GM21529 (cell line): Measurements from ENCODE around the gene HILPDA.
A peak's percentile ranks its signal among the peaks of the same experiment; 100 is the strongest.
"Not testable (repeated sequence)": the region's sequence is repeated elsewhere in the genome, so short reads cannot be mapped to it uniquely, and the experiment has no call there.

Experiments
- ATAC-seq: cut with Tn5 transposase; IDR thresholded peaks from one replicate; pipeline ENCODE4 v1.9.1; 2021; ENCODE audit not compliant: unreplicated experiment

HILPDA gene

DNA sequence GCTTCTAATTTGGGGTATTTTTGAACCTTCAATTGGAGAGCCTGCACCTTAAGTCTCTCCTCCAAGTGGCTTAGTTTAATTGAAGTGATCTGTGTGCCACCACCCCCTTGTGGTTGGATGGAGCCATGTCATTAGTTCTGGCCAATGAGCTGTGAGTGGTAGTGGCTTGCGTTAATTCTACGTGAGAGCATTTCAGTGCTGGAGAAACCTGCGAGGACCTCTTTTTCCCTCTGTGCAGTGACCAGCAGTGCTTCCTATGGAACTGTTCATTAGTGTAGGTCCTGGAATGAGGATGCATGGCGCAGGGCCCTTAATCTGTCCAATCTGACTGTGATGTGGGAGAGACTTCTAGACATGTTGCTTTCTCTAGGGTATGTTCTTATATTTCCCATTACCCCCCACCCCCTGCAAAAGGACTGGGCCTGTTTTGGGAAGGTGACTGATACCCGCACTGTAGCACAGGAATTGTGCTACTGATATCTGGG lies 3.8 kb downstream of the HILPDA start:
- peak; percentile 37 for ATAC-seq

DNA sequence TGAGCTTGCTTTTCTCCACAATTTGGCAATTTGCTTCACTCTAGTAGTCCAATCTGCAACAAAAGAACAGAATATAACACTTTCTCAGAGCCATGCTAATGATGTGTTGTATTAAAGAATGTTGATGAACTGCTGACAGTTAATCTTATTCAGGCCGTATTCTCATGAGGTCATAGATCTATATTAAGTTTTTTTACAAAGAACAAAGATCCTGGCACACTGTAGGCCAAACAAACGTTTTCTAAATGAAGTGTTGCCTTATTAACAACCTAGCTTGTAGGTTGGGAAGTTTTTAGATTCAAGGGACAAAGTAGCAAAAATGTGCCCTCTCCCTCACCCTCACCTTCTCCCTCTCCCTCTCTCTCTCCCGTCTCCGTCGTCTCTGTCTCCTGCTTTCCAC lies 6.8 kb downstream of the HILPDA start:
- no peak for ATAC-seq

DNA sequence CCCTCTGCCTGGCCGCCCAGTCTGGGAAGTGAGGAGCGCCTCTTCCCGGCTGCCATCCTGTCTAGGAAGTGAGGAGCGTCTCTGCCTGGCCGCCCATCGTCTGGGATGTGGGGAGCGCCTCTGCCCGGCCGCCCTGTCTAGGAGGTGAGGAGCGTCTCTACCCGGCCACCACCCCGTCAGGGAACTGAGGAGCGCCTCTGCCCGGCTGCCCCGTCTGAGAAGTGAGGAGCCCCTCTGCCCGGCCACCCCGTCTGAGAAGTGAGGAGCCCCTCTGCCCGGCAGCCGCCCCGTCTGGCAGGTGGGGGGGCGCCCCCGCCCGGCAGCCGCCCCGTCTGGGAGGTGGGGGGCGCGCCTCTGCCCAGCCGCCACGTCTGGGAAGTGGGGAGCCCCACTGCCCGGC lies 7.7 kb downstream of the HILPDA start:
- not testable (repeated sequence) for ATAC-seq

DNA sequence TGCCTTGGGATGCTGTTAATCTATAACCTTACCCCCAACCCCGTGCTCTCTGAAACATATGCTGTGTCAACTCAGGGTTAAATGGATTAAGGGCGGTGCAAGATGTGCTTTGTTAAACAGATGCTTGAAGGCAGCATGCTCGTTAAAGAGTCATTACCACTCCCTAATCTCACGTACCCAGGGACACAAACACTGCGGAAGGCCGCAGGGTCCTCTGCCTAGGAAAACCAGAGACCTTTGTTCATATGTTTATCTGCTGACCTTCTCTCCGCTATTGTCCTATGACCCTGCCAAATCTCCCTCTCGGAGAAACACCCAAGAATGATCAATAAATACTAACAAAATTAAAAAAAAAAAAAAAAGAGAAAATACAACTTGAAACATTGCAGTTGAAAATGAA lies 8.3 kb downstream of the HILPDA start:
- ATAC-seq, result not testable (repeated sequence)

DNA sequence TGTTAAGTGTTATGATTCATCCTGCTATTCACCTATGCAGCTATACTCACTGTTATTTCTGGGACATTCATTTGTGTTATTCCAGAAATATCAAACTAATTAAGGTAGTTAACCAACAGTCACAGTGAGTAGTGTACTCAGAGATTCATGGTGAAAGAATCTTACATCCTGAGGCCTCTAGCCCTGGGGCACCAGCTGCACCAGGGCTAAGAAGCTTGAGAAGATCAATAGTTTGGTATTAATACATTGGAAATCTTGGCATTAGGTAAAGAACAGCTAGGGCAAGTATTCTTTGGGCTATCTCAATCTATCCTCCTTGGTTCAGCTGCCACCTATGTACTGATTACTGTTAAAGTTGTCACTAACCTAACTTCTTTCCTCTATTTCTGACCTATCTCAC lies 11.2 kb downstream of the HILPDA start:
- ATAC-seq, result not testable (repeated sequence)

DNA sequence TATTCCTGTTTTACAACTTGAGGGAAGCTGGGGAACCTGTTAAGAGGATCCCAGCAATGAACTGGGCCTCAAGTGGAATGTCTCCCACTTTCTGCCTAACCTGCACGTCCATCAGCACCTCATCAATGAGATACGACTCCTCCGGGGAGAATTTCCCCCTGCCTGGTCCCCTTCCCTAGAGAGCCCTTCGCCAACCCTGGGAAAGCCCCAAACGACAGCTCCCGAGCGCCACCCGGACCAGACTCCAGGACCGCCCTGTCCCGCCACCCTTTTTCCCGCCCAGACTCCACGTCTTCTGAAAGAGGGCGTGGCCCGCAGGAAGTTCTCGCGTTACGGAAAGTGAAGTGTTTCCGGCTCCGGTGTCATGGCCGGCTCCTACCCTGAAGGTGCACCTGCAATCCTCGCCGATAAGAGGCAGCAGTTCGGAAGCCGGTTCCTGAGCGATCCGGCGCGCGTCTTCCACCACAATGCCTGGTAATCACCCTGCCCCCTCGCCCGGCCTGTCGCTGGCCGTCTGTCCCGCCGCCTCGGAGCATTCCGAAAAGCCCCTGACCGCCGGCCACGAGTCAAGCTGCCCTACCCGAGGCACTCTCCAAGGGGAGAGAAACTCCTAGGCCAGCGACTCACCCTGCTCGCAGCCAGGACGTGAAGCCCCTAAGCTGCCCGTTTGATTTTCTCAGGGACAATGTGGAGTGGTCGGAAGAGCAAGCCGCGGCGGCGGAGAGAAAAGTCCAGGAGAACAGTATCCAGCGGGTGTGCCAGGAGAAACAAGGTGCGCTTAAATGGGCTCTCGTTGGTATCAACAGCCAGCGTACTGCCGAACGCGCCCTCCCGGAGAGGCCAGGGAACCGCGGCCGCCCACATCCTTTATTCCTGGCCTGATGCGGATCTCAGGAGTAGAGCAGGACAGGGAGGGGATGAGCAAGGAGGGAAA lies 21.0 kb downstream of the HILPDA start, which contains the start of gene METTL2B:
Gene METTL2B (plus strand): TSS at position 347 of the 934 bp plus-strand sequence. CDS start 18 bp downstream, at position 365.
- ATAC-seq, result peak; percentile 96

DNA sequence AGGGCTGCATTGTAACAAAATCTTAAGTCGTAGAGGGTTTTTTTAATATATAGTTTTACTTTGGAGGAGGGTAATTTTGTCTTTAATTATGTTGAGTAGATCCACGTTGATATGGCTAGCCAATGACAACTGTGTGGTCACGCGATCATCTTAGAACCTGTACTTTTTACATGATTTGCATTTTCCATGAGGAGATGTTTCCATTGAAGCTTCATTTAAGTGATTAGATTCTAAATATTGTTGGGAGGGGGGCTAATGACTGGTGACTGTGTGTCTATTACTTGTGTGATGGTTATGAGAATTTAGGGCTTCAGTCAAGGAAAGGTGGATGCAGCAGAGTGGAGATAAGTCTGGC lies 21.6 kb downstream of the HILPDA start:
- ATAC-seq, result not testable (repeated sequence)

DNA sequence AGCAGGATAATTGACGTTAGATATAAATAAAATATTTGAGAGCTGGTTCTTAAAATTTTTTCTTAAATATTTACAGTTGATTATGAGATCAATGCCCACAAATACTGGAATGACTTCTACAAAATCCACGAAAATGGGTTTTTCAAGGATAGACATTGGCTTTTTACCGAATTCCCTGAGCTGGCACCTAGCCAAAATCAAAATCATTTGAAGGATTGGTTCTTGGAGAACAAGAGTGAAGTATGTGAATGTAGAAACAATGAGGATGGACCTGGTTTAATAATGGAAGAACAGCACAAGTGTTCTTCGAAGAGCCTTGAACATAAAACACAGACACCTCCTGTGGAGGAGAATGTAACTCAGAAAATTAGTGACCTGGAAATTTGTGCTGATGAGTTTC lies 23.4 kb downstream of the HILPDA start:
- not testable (repeated sequence) for ATAC-seq

DNA sequence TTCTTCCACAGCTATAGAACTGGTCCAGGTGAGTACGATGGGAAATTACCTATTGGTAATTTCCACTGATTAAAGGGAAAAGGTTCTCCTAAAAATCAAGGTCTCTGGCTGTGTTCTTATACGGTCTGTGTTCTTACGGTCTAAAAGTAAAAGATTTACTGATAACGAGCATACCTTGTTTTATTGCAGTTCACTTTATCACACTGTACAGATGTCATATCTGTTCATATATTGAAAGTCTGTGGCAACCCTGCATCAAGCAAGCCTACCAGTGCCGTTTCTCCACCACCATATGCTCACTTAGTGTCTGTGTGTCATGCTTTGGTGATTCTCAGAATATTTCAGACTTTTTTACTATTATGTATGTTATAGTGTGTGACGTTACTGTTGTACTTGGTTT lies 32.5 kb downstream of the HILPDA start:
- ATAC-seq, result not testable (repeated sequence)

DNA sequence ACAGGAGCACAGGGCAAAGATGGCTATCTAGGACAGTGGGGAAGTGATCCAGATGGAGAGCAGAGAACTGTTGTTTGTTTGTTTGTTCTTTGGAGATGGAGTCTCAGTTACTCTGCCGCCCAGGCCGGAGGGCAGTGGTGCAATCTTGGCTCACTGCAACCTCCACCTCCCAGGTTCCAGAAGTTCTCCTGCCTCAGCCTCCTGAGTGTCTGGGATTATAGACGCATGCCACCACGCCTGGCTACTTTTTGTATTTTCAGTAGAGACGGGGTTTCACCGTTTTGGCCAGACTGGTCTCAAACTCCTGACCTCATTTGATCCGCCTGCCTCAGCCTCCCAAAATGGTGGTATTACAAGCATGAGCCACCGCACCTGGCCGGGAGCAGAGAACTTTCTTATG lies 41.7 kb downstream of the HILPDA start:
- no peak for ATAC-seq

DNA sequence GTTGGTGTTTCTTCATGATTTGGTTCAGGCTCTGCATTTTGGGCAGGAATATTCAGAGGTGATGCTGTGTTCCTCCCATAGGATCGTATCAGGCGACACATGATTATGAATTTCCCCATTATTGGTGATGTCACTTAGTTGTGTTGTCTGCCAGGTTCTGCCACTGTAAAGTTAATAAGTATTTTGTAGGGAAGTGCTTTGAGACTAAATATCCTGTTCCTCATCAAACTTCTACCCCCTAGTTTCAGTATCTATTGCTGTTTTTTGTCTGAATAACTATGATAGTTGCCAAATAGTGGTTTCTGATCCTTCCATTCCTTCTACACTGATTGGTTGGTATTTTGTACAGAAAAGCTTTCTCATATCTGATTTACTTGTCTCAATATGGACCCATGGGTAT lies 49.7 kb downstream of the HILPDA start:
- ATAC-seq, result not testable (repeated sequence)

DNA sequence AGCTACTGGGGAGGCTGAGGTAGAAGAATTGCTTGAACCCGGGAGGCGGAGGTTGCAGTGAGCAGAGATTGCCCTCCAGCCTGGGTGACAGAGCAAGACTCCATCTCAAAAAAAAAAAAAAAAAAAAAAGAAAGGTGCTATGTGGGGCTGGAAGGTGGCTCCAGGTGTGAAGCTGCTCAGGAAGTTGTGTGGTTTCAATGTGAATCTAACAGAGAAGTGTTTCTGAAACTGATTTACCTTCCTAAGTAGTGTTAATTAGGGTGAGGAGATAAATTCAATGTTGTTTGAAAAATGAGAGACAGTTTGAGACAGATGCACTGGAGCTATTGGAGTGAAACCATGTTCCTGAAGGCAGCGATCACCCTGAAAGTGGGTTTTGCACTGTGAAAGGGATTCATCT lies 51.1 kb downstream of the HILPDA start:
- peak; percentile 60 for ATAC-seq

DNA sequence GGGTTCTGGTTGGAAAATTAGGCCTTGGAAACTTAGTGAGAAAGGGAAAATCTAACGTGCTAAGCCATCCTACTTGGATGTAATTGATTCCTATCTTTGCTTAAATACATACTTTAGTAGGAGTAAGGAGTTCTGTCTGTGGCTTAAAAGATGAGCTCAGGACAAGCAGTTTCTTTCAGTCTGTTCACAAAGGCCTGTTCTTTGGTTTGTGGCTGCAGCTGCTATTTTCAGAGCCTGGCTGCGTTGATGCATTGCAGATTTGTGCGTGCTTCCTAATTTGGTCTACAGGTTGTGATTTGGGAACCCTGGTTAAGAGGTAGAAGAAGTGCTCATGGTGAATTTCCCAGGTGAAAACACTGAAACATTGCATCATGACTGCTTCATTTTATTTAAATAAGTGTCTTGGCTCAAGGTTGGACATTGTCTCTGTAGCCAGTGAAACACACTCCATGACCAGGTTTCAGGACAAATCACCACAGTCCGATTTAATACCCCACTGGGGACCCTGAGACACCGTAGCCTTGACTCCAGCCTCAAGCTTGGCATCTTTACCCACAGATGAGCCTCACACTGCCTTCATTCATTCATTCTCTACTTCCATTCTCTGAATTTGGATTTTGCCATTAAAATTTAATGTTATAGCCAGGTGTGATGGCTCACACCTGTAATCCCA lies 51.8 kb downstream of the HILPDA start:
- peak; percentile 54 for ATAC-seq
